ENCODE measurements around the gene ATRNL1. TPM values are rescaled to one million over a fixed set of nuclear protein-coding genes. Genes with fewer than 3 reads are reported as not detected.

Gene ATRNL1
- total RNA-seq, 1 donor from 2014 or later, result 16.4 TPM

GRCh38 chr10:115963848-115964247 is 870.7 kb downstream of the ATRNL1 start:
- Histone ChIP-seq H3K36me3 (no peaks in the 10 kb centered on the region), H3K79me2 (ENCODE audit: low read depth) (no peaks in the 10 kb centered on the region), H3K27ac (no peak overlapping the region), H3K27me3 (no peaks in the 10 kb centered on the region), H3F3A (ENCODE audit: low read depth) (no peaks in the 10 kb centered on the region), H3K4me3 (no peak overlapping the region), H4K20me1 (ENCODE audit: low read depth) (no peaks in the 10 kb centered on the region), H3K9ac (no peak overlapping the region), H3K4me2 (no peak overlapping the region), H2AFZ (replicated peaks) (peak overlapping the region; percentile 52), H3K4me1 (peaks cover 5% of the 10 kb centered on the region), H3K9me3 (ENCODE audit: low read depth) (no peaks in the 10 kb centered on the region)
- Mint-ChIP-seq H3K36me3 (no peaks in the 10 kb centered on the region), H3K27me3 (ENCODE audit: insufficient read depth, low read depth) (peaks cover 4% of the 10 kb centered on the region), H3K4me3 (no peak overlapping the region), H3K27ac (peak overlapping the region; percentile 47), H3K9me3 (peaks cover 2% of the 10 kb centered on the region), H3K4me1 (peaks cover 10% of the 10 kb centered on the region)
- peak; percentile 29 for DNase-seq (ENCODE audit: low spot score)
- no peak for TF ChIP-seq EZH2 (IDR thresholded peaks at IDR 0.05)
- peak; percentile 7 for TF ChIP-seq CTCF (IDR thresholded peaks at IDR 0.05)
- no peak for TF ChIP-seq EZH2phosphoT487 (IDR thresholded peaks at IDR 0.05)

GRCh38 chr10:115964827-115965226 is 871.7 kb downstream of the ATRNL1 start:
- H3K79me2 ChIP-seq (ENCODE audit: low read depth), result no peaks in the 10 kb centered on the region
- H3K27me3 ChIP-seq, result no peaks in the 10 kb centered on the region
- Mint-ChIP-seq H3K4me1 (peaks cover 10% of the 10 kb centered on the region), H3K27ac (no peak overlapping the region), H3K4me3 (no peak overlapping the region), H3K36me3 (no peaks in the 10 kb centered on the region), H3K9me3 (peaks cover 2% of the 10 kb centered on the region), H3K27me3 (ENCODE audit: insufficient read depth, low read depth) (peaks cover 4% of the 10 kb centered on the region)
- H3K9ac ChIP-seq, result no peak overlapping the region
- no peaks in the 10 kb centered on the region for H3K9me3 ChIP-seq (ENCODE audit: low read depth)
- TF ChIP-seq EZH2 (IDR thresholded peaks at IDR 0.05), result no peak
- TF ChIP-seq CTCF (IDR thresholded peaks at IDR 0.05), result no peak
- no peak for TF ChIP-seq EZH2phosphoT487 (IDR thresholded peaks at IDR 0.05)
- no peak for DNase-seq (ENCODE audit: low spot score)
- H3K27ac ChIP-seq, result no peak overlapping the region
- H4K20me1 ChIP-seq (ENCODE audit: low read depth), result no peaks in the 10 kb centered on the region
- H3K36me3 ChIP-seq, result no peaks in the 10 kb centered on the region
- peaks cover 5% of the 10 kb centered on the region for H3K4me1 ChIP-seq
- H3K4me2 ChIP-seq, result no peak overlapping the region
- no peaks in the 10 kb centered on the region for H3F3A ChIP-seq (ENCODE audit: low read depth)
- no peak overlapping the region for H2AFZ ChIP-seq (replicated peaks)
- no peak overlapping the region for H3K4me3 ChIP-seq

- no peaks in the 10 kb centered on the region for H3K9me3 ChIP-seq (ENCODE audit: low read depth)
- H3F3A ChIP-seq (ENCODE audit: low read depth), result no peaks in the 10 kb centered on the region
- H3K27ac ChIP-seq, result no peak overlapping the region
- Mint-ChIP-seq H3K27me3 (ENCODE audit: insufficient read depth, low read depth) (peaks cover 4% of the 10 kb centered on the region), H3K36me3 (no peaks in the 10 kb centered on the region), H3K27ac (peak overlapping the region; percentile 64), H3K4me3 (no peak overlapping the region), H3K4me1 (peaks cover 10% of the 10 kb centered on the region), H3K9me3 (peaks cover 2% of the 10 kb centered on the region)
- H3K79me2 ChIP-seq (ENCODE audit: low read depth), result no peaks in the 10 kb centered on the region
- no peak overlapping the region for H2AFZ ChIP-seq (replicated peaks)
- no peak overlapping the region for H3K4me2 ChIP-seq
- no peaks in the 10 kb centered on the region for H3K27me3 ChIP-seq
- no peak overlapping the region for H3K9ac ChIP-seq
- no peak for DNase-seq (ENCODE audit: low spot score)
- H3K4me1 ChIP-seq, result peaks cover 5% of the 10 kb centered on the region
- TF ChIP-seq EZH2 (IDR thresholded peaks at IDR 0.05), result no peak
- TF ChIP-seq EZH2phosphoT487 (IDR thresholded peaks at IDR 0.05), result no peak
- no peak for TF ChIP-seq CTCF (IDR thresholded peaks at IDR 0.05)
- H4K20me1 ChIP-seq (ENCODE audit: low read depth), result no peaks in the 10 kb centered on the region
- no peak overlapping the region for H3K4me3 ChIP-seq
- no peaks in the 10 kb centered on the region for H3K36me3 ChIP-seq
Measured at GRCh38 chr10:115965376-115965775, 872.2 kb downstream of the ATRNL1 start.
